Keratinocyte (primary cell): ENCODE data around the gene ZNF407.

Experiments used
- EZH2 ChIP-seq: IDR thresholded peaks from one replicate; pipeline ENCODE4 v1.6.1; 2012; ENCODE audit warnings: inconsistent platforms, mild to moderate bottlenecking, low read length, moderate library complexity
- TF ChIP-seq, protein P1 (sequence below), 3 experiments: IDR thresholded peaks in 1 of 3; conservative IDR thresholded peaks in 1 of 3; optimal IDR thresholded peaks in 1 of 3; 2 replicates in 2 of 3; 3 replicates in 1 of 3; pipeline versions ENCODE3 to v1.5.1; 2011; ENCODE audit warnings: low read length in 3 of 3, mild to moderate bottlenecking in 3 of 3, moderate library complexity in 2 of 3, control low read depth in 1 of 3, inconsistent platforms in 1 of 3; ENCODE audit not compliant: insufficient read depth in 2 of 3; ENCODE audit errors: extremely low read depth in 1 of 3

- TF ChIP-seq, protein P1, sequence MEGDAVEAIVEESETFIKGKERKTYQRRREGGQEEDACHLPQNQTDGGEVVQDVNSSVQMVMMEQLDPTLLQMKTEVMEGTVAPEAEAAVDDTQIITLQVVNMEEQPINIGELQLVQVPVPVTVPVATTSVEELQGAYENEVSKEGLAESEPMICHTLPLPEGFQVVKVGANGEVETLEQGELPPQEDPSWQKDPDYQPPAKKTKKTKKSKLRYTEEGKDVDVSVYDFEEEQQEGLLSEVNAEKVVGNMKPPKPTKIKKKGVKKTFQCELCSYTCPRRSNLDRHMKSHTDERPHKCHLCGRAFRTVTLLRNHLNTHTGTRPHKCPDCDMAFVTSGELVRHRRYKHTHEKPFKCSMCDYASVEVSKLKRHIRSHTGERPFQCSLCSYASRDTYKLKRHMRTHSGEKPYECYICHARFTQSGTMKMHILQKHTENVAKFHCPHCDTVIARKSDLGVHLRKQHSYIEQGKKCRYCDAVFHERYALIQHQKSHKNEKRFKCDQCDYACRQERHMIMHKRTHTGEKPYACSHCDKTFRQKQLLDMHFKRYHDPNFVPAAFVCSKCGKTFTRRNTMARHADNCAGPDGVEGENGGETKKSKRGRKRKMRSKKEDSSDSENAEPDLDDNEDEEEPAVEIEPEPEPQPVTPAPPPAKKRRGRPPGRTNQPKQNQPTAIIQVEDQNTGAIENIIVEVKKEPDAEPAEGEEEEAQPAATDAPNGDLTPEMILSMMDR (optimal IDR thresholded peaks at IDR 0.05 in 1 of 3, IDR thresholded peaks at IDR 0.05 in 1 of 3, conservative IDR thresholded peaks at IDR 0.05 in 1 of 3; ENCODE audit: extremely low read depth in 1 of 3, insufficient read depth in 2 of 3, low read length in 3 of 3), result no peak
- TF ChIP-seq EZH2, result no peak
These were observed 120.6 kb downstream of the ZNF407 start for GRCh38 chr18:74718312-74718711.
